NCI-H2196 (cell line): ENCODE measurements around the gene RBMXL3.

Source experiments
- DNase-seq: peaks from one replicate; lab custom pipeline; 2025; ENCODE audit not compliant: unreplicated experiment; lab: John Stamatoyannopoulos, UW

Gene RBMXL3

DNA sequence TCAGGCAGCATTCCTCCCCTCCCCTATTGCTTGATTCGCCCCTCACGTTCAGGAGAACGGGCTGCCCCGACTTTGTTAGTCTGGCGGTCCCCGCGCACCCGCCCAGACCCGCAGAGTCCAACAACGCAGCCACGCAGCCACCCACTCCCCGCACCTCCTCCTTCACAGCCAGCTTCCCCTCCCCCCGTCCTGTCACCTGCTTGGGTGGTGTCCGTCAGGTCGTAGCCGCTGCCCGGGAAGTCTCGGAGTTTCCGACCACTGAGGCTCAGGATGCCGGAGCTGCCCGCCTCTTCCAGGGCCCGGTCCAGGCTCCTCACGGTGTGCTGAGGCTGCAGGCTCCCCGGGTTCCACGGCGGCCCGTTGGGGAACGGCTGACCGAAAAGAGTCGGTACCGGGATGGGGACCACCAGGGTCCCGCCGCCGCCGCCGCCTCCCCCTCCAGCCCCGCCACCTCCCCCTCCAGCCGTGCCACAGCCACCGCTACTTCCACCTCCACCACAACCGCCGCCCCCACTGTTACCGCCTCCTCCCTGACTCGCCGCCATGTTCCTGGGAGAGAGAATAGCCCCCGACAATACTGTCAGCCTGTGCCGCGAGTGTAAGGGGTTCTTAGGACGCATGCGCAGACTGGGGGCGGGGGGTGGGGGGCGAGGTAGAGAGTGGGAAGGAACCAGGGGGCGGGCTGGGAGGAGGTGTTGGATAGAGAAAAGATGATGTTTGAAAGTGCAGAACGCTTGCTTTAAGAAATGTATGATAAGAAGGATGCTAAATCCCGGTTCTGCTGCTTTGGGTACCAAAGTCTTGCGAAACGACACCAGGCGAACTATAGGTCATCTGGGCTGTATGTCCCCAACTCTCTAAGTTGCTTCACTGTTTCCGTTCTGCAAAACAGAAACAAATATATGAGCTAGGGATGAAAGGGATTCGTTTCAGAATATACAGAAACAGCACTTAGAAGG is 44.6 kb downstream of the RBMXL3 start, which contains the start of gene LRCH2:
TSS of gene LRCH2 (minus strand) at position 600 of the 959 bp plus-strand sequence. CDS start at position 545, 55 bp downstream.
- DNase-seq, result no peak

DNA sequence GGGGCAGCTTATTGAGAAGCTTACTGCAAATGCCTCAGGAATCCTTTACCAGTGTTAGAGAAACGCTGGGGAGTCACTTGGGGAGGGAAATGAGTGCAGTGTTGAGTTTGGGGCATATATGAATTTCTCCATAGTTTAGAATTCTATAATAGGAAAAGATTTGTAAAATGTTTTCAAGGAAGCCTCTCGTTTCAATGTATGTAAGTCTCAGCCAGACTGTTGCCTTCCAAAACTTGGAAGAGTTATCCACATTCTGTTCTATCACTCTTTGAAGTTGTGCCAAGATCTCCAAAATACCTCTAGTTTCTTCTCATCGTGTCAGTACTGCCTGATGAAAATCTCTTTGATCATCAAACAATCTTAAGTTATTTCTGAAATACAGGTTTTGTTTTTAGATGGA is 45.3 kb downstream of the RBMXL3 start:
- DNase-seq, result no peak

DNA sequence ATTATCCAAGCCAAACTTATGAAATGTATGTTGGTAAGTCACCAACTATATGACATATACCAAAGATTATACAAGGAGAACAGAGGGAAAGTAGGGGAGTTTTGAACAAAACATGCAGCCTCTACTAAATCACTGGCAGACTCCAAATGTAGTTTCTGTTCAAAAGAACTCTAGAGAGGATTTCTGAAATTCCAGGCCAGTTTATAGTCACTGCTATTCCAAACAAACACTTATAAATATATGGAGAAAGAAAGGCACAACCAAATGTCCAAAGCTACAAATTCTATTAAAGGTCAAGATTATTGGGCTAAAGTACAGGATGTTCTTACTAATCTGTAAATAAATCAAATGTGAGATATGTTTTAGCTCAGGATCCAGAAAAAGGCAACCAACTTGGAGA is 47.4 kb downstream of the RBMXL3 start:
- no peak for DNase-seq

DNA sequence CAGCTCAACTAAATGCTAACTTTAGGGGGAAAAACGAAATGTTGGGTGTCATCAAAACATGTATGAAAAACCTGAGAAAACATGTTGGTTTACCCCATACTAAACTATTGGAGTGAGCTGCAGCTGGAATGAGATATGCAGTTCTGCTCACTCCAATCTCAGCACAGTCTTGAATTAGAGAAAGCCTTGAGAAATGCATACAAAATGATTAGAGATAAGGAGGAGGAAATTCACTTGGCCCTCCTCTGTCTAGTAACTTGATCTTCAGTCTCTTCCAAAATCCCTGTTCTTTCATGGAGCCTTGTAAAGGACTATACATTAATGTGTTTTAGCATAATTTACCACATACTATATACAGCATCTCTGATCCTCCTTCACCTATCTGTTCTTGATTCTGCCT is 47.8 kb downstream of the RBMXL3 start:
- DNase-seq, result no peak
